Fibroblast of the conjunctiva (primary cell): ENCODE measurements around the gene HEXIM1.
"Not testable (repeated sequence)": the region's sequence is repeated elsewhere in the genome, so short reads cannot be mapped to it uniquely, and the experiment has no call there.

Experiments used
- DNase-seq: peaks from one replicate; pipeline ENCODE4 v3.0.0-alpha.2; 2010; ENCODE audit warnings: low read depth

HEXIM1 gene

DNA sequence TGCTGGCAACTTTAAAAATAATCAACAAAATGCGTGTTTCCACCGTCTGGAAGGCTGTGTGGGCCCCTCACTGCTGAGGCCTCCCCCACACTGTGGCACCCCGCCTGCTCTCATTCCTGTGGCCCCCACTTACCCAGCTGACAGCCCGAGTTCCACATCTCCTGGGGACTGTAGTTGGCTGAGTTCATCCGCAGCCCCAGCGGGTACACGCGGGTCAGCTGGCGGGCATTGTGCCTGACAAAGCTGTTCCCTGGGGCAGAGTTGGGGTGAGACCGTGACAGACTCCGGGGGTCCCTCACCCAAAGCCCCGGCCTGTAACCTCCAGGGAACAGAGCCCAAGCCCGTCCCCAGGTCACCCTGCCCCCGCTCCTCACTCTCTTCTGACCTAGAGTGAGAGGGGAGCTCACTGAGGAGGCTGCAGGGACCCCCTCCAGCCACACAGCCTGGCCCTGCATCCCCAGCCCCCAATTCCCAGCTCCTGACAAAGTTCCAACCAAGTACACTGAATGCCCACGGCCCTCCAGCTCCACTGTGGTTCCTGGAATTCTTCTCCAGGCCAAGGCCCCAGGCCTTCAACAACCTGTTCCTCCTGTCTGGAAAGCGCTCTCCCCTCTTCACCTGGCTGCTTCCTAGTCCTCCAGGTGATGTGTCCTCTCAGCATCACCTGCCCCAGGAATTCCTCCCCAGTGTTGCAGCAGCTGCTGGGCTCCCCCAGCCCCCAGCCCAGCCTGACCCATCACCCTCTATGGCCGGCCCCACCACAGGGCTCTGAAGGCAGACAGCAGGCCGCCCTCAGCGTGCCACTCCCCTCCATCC, 34.0 kb upstream of the HEXIM1 start:
- DNase-seq = no peak

DNA sequence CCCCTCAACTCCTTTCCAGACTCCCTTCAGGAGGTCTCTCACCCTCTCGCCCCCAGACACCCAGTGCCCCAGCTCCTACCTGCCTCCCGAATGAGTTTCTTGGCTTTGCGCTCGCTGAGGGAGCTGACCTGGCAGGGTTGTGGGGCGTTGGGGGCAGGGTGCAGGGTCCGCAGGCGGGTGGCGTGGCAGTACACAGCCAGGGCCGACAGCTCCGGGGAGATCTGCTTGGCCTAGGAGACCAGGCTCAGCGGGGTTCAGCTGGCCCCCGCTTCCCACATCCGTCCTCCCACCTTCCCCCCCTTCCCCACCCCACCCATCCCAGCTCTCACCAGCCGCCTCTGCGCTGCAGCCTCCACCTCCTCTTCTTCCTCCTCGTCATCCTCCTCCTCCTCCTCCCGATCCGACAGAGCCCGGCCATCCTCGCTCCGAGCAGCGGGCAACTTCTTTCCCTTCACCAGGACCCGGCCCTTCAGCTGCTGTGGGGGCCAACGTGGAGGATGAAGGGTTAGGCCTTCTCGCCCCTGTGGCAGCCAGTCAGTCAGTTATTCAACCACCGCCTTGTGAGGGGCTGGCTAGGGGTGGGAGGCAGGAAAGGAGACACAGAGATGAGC, 33.2 kb upstream of the HEXIM1 start:
- DNase-seq = no peak

DNA sequence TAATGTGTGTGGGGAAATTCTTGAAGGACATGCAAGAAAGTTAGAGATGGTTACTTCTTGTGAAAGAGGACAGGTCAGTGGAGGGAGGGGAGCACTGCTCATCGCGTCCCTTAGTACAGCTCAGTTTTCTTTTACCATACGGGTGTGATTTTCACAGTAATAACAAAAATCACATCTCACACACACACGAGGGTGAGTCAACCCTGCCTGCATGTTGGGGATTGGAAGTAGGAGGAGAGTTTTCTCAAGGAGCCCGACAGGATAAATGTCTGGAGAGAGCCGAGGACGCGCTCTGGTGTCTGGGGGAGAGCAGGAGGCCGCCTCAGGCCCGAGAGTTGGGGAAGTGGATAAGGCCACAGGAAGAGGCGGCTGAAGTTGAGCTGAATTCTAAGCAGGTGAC, 32.4 kb upstream of the HEXIM1 start:
- DNase-seq = no peak

DNA sequence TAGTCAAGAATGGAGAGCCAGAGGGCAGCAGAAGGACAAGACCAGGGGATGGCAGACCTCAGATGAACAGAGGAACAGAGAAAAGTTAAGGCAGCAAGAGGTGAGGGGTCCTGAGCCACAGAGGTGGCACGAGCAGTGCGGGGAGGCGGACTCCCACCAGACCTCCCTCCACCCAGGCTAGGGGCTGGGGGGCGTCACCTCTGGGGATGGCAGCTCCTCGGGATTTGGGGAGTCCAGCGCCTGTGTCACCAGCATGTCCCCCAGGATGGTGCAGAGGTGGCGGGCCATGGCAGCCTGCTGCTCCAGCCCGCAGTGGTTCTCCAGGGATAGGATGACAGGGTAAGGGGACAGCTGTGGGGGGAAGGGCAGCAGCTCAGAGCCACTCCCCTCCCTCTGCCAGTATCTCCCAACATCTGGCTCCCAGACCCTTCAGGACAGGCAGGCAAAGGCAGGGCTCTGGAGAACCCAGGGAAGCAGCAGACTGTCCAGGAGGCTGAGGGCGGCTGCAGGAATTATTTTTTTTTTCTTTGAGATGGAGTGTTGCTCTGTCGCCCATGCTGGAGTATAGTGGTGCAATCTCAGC, 31.8 kb upstream of the HEXIM1 start:
- no peak for DNase-seq

DNA sequence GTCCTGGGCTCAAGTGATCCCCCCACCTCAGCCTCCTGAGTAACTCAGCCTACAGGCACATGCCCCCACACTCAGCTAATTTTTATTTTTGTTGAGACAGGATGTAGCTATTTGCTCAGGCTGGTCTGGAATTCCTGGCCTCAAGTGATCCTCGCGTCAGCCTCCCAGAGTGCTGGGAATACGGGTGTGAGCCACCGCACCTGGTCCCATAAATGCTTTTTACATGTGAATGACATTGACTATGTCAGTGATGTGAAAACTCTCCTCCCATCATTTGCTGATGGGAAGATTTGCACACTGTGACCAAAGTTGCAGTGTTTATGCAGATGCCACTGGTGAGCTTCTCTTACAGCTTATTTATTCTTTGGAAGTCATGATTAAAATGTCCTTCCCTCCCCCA, 30.9 kb upstream of the HEXIM1 start:
- DNase-seq = no peak

DNA sequence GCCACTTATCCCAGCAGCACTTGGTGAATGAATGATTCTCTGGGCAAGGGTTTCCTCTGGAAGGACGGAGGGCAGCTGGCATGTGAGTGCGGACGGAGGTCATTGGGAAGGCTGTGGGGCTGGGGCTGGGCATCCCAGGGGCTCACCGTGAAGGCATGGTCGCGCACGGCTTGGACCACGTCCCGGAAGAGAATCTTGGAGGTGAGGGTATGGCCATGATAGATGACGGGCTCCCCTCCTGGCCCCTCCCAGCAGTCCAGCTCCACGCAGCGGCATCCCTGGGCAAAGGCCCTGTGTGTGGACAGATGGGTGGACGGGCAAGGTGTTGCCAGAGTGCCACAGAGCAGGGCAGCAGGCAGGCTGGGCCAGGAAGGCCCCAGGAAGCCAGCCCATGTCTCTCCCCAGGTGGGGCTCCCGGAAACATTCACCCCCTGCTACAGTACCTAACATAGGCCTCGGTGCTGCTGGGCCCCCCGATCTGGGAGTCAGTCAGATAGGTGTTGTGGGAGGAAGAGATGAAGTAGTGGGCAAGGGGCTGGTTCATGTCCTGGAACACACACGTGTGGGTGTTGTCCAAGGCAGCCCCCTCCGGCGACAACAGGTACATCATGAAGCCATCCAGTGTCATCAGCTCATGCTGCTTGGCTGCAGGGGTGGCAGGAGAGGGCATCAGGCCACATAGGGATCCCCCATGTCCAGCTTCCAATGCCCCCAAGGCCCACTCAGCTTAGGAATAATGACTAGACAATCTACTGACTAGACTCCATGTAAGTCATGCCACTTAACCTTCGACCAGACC, 30.2 kb upstream of the HEXIM1 start:
- DNase-seq = no peak

DNA sequence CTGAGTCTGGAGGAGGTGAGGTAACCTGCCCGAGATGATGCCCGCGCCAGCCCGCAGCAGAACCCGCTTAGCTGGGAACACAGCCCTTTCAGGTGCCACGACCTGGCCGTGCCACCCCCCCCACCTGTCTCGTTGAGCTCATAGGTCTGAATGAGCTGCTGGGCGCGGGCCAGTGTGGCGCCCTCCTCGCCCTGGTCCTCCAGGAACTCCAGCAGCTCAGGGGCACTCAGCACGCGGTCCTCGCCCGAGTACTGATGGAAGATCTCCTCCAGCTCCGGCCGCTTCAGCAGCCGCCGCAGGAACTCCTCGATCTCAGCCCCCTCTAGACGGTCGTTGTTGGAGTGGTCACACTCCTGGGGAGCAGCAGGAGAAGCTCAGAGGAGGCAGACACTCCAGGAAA, 29.6 kb upstream of the HEXIM1 start:
- DNase-seq = no peak

DNA sequence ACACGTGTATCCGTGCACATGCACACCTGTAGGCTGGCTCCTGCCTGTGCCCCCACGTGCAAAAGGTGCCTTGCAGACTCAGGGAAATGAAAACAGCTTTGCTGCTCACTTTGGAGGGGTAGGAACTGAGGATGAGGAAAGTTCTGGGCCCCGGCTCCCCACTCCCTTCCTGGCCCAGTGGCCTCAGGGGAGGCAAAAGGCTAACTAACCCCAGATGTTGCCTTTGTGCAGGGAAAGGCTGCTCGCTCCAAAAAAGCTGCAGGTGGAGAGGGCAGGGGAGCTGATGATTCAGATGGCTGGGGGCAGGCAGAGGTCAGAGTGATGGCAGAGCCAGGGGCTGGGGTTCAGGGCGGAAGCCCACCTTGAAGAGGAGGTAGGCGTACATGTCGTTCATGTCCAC, 28.3 kb upstream of the HEXIM1 start:
- no peak for DNase-seq

DNA sequence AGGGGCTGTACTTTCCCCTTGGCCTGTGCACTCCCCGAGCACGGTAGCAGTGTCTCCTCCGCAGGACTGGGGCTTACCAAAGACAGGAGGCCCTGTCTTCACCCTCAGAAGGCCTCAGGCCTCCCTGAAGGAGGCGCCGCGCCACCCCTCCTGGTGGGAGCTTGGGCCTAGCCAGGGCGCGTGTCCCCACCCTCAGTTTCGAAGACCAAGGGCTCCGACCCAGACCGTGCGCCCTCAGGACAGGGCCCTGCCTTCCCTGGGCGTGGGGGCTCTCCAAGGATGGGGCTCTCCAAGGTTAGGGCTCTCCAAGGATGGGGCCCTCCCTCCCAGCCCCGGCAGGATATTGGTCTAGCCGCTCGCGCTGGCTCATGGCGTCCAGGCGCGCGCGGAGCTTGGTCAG, 27.7 kb upstream of the HEXIM1 start:
- DNase-seq = no peak

DNA sequence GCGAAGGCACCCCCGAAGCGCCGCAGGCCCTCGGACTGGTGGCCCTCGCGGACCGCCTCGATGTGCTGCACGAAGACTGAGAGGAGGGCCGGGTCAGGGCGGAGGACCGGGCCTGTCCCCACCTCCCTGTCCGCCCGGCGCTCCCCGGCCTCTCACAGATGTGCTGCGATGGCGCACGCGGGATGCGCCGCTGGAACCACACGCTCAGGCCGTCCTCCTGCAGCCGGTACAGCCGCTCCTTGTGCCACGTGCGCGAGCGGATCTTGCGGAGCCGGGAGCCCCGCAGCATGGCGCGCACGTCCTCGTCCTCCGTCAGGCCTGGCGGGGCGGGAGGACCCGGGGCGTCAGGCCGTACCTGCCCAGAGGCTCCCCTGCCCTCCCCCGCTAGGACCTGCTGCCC, 27.2 kb upstream of the HEXIM1 start:
- no peak for DNase-seq

DNA sequence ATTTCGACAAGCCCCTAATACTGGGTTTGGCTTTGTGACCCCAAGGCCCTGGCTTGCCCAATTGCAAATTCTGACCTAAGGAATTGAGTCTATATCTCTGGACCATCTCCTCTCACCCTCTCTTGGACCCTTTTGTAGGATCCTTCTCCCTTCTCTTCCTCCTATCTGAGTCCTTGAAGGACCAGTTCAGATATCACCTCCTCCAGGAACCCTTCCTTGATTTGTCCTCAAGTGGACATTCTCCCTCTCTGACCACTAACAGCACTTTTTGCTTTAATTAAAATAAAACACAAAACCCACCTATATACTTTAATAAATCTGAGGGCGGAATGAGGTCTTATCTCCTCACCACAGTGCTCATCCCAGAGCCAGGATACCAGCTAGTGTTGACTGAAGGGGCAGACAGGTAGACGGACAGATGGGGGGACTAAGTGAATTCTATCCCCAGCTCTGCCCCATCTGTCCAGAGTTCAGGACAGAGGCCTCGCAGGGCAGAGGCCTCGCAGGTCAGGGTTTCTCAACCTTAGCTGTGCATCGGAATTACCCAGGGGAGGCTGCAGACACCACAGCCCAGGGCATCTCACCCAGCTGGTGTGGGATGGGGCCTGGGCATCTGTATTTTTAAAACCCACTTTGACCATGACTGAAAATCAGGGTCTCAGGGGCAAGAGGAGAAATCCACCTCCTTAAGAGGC, 25.1 kb upstream of the HEXIM1 start:
- DNase-seq = no peak

DNA sequence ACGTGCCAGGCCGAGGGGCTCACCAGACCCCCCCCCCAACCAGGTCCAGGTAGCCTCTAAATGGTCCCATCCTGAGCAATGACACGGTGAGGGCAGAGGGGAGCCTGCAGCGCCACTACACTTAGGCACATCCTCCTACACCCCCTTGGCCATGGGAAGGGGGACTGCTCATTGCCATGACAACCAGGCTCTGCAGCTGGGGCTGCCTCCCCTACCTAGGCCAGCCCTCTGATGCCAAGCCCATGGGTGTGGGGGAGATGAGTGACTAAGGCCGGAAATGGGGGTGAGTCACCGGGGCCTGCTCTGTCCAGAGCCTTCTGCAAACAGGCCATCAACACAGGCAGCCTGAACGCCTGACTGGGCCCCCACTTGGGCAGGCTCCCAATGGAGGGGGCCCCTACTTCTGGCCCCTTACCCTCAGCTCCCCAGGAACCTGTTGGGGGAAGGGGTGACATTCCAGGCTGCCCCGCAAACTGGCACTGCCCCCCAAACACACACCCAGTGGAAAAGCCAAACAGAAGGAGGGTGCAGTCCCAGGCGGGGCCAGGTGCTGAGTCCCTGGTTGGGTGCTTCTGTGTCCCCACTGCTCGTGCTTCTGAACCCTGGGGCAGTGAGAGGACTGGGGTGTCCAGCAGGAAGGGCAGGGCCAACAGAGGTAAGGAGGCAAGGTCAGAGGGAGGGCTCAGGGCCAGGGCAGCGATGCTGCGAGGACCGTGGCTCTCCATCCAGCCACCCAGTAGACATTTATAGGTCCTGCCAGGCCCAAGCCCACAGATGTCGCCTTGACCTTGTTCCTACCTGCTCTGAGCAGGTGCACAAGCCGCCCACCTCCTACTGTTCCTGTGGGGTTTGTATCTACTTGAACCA, 24.1 kb upstream of the HEXIM1 start:
- DNase-seq = peak; percentile 77

DNA sequence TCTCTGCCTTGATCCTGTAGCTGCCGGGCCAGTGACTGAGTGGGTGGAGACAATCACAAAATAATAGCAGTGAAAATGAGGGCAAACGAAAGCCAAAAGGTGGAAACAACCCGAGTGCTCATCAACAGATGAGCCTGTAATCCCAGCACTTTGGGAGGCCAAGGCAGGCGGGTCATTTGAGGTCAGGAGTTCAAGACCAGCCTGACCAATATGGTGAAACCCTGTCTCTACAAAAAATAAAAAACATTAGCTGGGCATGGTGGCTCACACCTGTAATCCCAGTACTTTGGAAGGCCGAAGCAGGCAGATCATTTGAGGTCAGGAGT, 23.5 kb upstream of the HEXIM1 start:
- DNase-seq = not testable (repeated sequence)

DNA sequence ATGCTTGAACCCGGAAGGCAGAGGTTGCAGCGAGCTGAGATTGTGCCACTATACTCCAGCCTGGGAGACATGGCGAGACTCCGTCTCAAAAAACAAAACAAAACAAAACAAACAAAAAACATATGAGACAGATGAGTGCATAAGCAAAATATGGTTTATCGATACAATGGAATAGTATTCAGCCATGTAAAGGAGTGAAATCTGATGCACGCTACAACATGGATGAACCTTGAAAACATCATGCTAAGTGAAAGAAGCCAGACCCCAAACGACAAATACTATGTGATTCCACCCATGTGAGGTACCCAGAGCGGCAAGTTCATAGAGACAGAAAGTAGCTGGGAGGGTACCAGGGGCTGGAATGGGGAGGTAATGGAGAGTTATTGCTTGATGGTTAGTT, 22.8 kb upstream of the HEXIM1 start:
- DNase-seq = no peak

DNA sequence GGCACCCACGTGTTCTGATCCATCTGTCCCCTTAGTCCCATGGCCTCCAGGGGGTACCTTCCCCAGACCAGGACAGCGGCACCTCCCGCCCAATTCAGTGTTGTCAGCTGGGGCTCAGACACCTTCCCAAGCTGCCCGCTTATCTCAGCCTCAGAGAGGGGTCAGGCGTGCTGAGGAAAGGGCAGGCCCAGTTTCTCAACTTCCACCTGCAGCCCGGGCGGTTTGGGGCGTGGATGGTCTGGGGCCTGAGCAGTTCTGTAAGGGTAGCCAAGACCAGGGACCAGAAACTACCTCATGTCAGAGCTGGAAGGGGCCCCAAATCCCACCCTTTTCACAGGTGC, 21.1 kb upstream of the HEXIM1 start:
- DNase-seq = no peak

DNA sequence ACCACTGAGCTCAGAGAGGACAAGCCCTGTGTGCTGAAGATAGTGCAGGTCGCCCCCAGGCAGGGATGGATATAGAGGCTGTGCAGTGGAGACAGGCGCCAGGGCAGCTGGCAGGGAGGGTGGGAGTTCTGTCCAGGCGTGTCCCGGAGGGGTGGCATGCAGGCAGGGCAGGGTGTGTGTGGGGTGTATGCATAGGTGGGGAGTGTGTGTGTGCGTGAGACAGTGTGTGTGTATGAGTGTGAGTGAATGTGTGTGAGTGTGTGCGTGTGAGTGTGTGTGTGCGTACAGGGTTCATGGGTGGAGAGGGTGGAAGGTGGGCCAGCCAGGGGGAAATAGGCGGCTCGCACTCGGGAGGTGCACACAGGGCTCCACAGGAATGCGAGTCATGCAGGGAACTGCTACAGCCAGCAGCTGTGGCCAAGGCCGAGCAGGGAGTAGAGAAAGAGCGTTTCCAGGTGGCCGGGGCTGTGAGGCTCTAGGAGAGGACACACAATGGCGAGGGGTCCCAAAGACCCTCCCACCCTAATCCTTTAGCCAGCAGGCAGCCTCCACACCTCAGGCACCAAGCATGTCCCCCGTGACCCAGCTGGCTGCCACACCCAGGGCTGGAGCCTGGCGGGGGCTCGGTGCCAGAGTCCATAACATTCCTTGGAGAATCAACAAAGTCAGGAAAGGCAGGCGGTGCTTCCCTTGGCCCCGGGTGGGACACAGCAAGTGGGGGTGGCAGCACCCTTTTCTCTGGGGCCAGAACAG, 20.6 kb upstream of the HEXIM1 start:
- no peak for DNase-seq

DNA sequence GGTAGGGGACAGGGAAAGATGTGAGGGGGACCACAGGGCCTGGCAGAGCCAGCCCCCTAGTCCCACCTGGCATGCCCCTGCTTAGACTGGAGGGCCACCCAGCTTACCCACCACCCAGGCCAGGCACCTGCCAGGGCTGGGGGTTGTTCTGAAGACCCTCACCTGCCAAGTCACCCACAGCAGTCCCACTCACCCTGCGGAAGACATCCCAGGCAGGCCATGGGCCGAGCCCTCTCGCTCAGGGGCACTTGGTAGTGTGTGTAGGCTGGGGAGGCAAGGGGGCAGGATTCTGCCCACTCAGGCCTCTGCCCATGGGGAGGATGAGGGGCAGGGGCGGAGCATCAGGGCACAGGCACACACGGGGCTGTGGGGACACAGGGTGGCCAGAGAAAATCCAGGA, 19.9 kb upstream of the HEXIM1 start:
- DNase-seq = no peak

DNA sequence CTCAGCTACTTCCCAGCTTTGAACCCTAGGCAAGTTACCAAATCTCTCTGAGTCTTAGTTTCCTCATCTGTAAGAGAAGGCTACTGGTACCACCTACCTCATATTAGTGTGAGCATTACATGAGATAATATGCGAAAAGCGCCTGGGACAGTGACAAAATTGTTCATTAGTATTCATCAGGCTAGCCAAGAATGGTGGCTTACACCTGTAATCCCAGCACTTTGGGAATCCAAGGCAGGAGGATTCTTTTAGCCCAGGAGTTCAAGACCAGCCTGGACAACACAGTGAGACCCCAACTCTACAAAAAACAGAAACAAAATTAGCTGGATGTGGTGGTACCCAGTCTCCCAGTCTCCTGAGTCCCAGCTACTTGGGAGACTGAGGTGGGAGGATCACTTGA, 19.3 kb upstream of the HEXIM1 start:
- DNase-seq = no peak

DNA sequence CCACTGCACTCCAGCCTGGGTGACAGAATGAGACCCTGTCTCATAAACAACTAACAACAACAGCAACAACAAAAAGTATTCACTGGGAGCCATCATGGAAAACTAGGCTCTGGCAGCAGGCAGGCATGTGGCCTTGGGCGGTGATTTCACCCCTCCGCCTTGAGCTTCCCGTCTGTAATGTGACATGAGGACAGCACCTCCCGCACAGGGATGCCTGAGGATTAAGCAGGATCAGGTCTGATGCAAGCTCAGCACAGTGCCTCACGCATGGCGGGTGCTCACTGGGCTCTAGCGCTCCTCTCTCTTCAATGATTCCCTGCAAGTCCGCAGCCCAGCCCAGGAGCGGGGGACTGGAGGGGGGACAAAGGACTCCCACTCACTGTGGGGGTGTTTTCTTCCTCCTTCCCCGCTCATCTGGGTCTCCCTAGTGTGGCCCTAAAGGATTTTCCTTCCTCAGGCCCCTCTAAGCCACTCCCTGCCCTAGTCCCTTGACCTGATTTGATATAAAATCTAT, 18.8 kb upstream of the HEXIM1 start:
- no peak for DNase-seq

DNA sequence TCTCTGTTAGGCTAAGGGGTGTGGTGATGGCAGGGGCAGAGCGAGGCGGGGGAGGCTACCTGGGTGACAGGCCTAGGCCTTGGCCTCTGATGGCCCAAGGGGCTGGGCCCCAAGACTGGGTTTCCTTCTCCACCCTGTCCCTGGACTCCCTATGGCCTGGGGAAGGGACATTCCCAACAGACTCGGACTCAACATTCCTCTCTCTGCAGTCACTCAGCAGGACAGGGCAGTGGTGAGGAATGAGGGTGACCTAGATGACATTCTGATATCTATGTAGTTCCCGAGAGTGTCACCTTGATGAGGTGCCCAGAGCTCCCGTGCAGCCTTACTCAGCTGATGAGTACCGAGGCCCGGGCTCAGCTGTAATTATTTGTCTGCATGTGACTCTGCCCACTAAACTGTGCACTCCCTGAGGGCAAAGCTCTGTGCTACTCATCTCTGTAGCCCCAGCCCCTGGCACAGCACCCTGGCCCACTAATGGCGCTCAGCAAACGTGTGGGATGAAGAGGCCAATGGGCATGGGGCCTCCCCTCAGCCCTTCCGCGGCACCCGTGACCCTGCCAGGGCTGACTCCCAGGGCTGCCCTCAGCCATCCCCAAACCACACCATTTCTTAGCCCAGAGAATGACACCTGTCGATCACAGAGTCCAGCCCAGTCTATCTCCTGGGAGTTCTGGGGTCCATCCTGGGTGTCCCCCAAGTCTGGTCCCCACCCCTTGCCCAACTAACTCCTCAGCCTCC, 18.2 kb upstream of the HEXIM1 start:
- DNase-seq = no peak
